PC-9 (cell line): ENCODE results near the gene TSHZ2. TPM values are rescaled to one million over a fixed set of nuclear protein-coding genes. Genes with fewer than 3 reads are reported as not detected.
"Not testable (repeated sequence)": the region's sequence is repeated elsewhere in the genome, so short reads cannot be mapped to it uniquely, and the experiment has no call there.

ENCODE experiments used
- BruUV-seq: library from RNA; stranded (reverse); fragments of 400-500 nt; replicated peaks from 2 replicates; lab custom pipeline; 2021; lab: Mats Ljungman, UMichigan
- CTCF ChIA-PET: fragments of 300-600 bp; sonication (Branson Sonifier 250); formaldehyde crosslinking; loops from one replicate; lab custom pipeline; 2022; ENCODE audit warnings: antibody characterized with exemption; lab: Charles Lee
- POLR2A ChIA-PET: fragments of 300-600 bp; sonication (Branson Sonifier 250); formaldehyde crosslinking; loops from one replicate; lab custom pipeline; 2022; ENCODE audit warnings: antibody characterized with exemption; ENCODE audit not compliant: unreplicated experiment; lab: Charles Lee
- DNase-seq, 2 experiments: peaks; one replicate each; pipeline versions ENCODE4 v3.0.0 to v3.0.0-alpha.2; 2015 to 2022; ENCODE audit warnings: mixed read lengths in 1 of 2
- H2AFZ ChIP-seq: fragments of 200-600 bp; sonication (generic); 2 replicates; pipeline ENCODE4 v1.8.1; 2017; ENCODE audit warnings: antibody characterized with exemption
- H3F3A ChIP-seq: fragments of 200-600 bp; sonication (generic); 2 replicates; pipeline ENCODE4 v1.8.1; 2017; ENCODE audit warnings: antibody characterized with exemption, mild to moderate bottlenecking, low read depth; ENCODE audit not compliant: insufficient read depth
- H3K27ac ChIP-seq: fragments of 200-600 bp; sonication (generic); 2 replicates; pipeline ENCODE4 v1.6.1; 2016; ENCODE audit warnings: mixed run types
- H3K27me3 ChIP-seq: fragments of 200-600 bp; sonication (generic); 2 replicates; pipeline ENCODE4 v1.6.1; 2016; ENCODE audit warnings: low read depth, mixed run types; ENCODE audit not compliant: insufficient read depth
- H3K36me3 ChIP-seq: fragments of 200-600 bp; sonication (generic); 2 replicates; pipeline ENCODE4 v1.6.1; 2016; ENCODE audit warnings: low read depth, mixed run types
- H3K4me1 ChIP-seq: fragments of 200-600 bp; sonication (generic); replicated peaks from 2 replicates; pipeline ENCODE4 v1.6.1; 2016; ENCODE audit warnings: mixed run types; ENCODE audit not compliant: insufficient read depth
- H3K4me2 ChIP-seq: fragments of 200-600 bp; sonication (generic); 2 replicates; pipeline ENCODE4 v1.6.1; 2017; ENCODE audit warnings: mixed run types
- H3K4me3 ChIP-seq: fragments of 200-600 bp; sonication (generic); 2 replicates; pipeline ENCODE4 v1.6.1; 2016; ENCODE audit warnings: mixed run types
- H3K79me2 ChIP-seq: fragments of 200-600 bp; sonication (generic); 2 replicates; pipeline ENCODE4 v1.6.1; 2017; ENCODE audit warnings: low read depth, mixed run types
- H3K9me2 ChIP-seq: fragments of 200-600 bp; sonication (generic); 2 replicates; pipeline ENCODE4 v1.8.1; 2017; ENCODE audit warnings: mild to moderate bottlenecking; ENCODE audit not compliant: insufficient read depth
- H3K9me3 ChIP-seq: fragments of 200-600 bp; sonication (generic); 2 replicates; pipeline ENCODE4 v1.8.1; 2016; ENCODE audit warnings: low read depth; ENCODE audit not compliant: insufficient read depth
- H4K20me1 ChIP-seq: fragments of 200-600 bp; sonication (generic); 2 replicates; pipeline ENCODE4 v1.8.1; 2017; ENCODE audit not compliant: insufficient read depth
- EZH2 ChIP-seq: fragments of 200-600 bp; sonication (generic); IDR thresholded peaks from 2 replicates; pipeline ENCODE4 v1.8.0; 2017; ENCODE audit warnings: antibody characterized with exemption, low read depth
- intact Hi-C: fragments of 100-400 bp; cut with micrococcal nuclease; formaldehyde crosslinking; loops from one replicate; pipeline ENCODE4 v1.10.0; 2022; ENCODE audit not compliant: unreplicated experiment
- total RNA-seq: library from RNA; stranded (reverse); gene quantifications from 2 replicates; pipeline ENCODE4 v1.2.3, GENCODE V29; 2021
- TF ChIP-seq, protein P1 (sequence below): fragments of 200-600 bp; sonication (generic); conservative IDR thresholded peaks from 2 replicates; pipeline ENCODE4 v1.6.1; 2017; ENCODE audit warnings: mixed run types, antibody characterized with exemption, mild to moderate bottlenecking, moderate library complexity

TSHZ2 gene
- total RNA-seq, 1 experiment from 2014 or later: not detected

DNA sequence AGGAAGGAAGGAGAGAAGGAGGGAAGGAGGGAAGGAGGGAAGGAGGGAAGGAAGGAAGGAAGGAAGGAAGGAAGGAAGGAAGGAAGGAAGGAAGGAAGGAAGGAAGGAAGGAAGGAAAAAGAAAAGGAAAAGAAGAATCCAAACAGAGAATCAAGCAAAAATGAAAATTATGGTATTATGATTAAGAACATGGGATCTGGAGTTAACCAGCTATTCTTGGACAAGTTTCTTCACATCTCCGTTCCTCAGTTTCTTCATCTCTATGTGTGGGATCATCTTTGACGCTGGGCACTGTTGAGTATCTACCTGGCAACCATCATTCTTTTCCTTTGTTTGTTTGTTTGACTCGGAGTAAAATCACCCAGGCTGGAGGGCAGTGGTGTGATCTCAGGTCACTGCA lies 549.9 kb downstream of the TSHZ2 start:
- intact Hi-C loops: no loop called here
- no peaks in the 10 kb centered on the region for H3K36me3 ChIP-seq
- ChIA-PET CTCF (no interaction called here), POLR2A (no interaction called here)
- BruUV-seq: no TSS peak
- no peak overlapping the region for H3K27ac ChIP-seq
- H2AFZ ChIP-seq: no peak overlapping the region
- H3K27me3 ChIP-seq: 0 out of 2 replicates have a peak, but pooled peaks cover 8% of the 10 kb centered on the region
- TF ChIP-seq, protein P1, sequence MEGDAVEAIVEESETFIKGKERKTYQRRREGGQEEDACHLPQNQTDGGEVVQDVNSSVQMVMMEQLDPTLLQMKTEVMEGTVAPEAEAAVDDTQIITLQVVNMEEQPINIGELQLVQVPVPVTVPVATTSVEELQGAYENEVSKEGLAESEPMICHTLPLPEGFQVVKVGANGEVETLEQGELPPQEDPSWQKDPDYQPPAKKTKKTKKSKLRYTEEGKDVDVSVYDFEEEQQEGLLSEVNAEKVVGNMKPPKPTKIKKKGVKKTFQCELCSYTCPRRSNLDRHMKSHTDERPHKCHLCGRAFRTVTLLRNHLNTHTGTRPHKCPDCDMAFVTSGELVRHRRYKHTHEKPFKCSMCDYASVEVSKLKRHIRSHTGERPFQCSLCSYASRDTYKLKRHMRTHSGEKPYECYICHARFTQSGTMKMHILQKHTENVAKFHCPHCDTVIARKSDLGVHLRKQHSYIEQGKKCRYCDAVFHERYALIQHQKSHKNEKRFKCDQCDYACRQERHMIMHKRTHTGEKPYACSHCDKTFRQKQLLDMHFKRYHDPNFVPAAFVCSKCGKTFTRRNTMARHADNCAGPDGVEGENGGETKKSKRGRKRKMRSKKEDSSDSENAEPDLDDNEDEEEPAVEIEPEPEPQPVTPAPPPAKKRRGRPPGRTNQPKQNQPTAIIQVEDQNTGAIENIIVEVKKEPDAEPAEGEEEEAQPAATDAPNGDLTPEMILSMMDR: no peak
- no peak for TF ChIP-seq EZH2
- H3K4me2 ChIP-seq: no peak overlapping the region
- H3K4me1 ChIP-seq: no peaks in the 10 kb centered on the region
- no peaks in the 10 kb centered on the region for H3F3A ChIP-seq
- no peaks in the 10 kb centered on the region for H3K9me3 ChIP-seq
- H3K4me3 ChIP-seq: no peak overlapping the region
- H3K9me2 ChIP-seq: no peaks in the 10 kb centered on the region
- no peak for DNase-seq
- no peaks in the 10 kb centered on the region for H3K79me2 ChIP-seq
- no peaks in the 10 kb centered on the region for H4K20me1 ChIP-seq

DNA sequence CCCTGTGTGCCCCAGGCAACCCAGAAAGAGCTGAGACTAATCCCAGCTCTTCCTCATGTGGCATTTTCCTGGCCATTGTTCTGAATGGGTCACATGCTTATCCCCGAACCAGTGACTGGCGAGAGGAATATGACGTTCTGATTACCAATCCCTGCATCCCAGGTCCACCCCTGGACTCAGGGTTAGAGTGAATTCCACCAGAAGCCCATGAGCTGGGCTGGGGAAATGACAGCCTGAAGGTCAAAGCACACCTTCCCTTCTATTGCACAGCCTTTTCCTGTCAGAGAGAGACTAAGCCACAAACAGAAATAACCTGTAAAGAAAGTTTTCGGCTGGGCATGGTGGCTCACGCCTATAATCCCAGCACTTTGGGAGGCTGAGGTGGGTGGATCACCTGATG lies 550.5 kb downstream of the TSHZ2 start:
- intact Hi-C loops: no loop called here
- POLR2A ChIA-PET: no interaction called here

DNA sequence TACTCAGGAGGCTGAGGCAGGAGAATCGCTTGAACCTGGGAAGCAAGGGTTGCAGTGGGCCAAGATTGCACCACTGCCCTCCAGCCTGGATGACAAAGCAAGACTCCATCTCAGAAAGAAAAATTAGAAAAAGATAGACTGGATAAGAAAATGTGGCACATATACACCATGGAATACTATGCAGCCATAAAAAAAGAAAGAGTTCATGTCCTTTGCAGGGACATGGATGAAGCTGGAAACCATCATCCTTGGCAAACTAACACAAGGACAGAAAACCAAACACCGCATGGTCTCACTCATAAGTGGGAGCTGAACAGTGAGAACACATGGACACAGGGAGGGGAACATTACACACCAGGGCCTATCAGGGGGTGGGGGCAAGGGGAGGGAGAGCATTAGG lies 551.5 kb downstream of the TSHZ2 start:
- DNase-seq, H3K79me2 ChIP-seq, H4K20me1 ChIP-seq, H3K4me3 ChIP-seq, H3K9me3 ChIP-seq, H3K4me1 ChIP-seq, CTCF ChIA-PET, H3K9me2 ChIP-seq, H3K27ac ChIP-seq, H3K4me2 ChIP-seq, H3K27me3 ChIP-seq, H3F3A ChIP-seq, BruUV-seq, H3K36me3 ChIP-seq, intact Hi-C loops, H2AFZ ChIP-seq: not testable (repeated sequence)
- POLR2A ChIA-PET: interaction anchor here (0.7 kb wide), 1 partner anchor 410 kb away, joined by 5 read pairs; no protein-coding TSS in a partner anchor

More for the DNA sequence above, 550.5 kb downstream of the TSHZ2 start:
- Histone ChIP-seq H3K36me3 (no peaks in the 10 kb centered on the region), H3K79me2 (no peaks in the 10 kb centered on the region), H3K9me3 (no peaks in the 10 kb centered on the region), H4K20me1 (no peaks in the 10 kb centered on the region), H3K4me1 (no peaks in the 10 kb centered on the region), H3K27ac (no peak overlapping the region), H3K4me3 (no peak overlapping the region), H3K9me2 (no peaks in the 10 kb centered on the region), H3K4me2 (no peak overlapping the region), H2AFZ (no peak overlapping the region), H3F3A (no peaks in the 10 kb centered on the region), H3K27me3 (0 out of 2 replicates have a peak, but pooled peaks cover 8% of the 10 kb centered on the region)
- no TSS peak for BruUV-seq
- DNase-seq: no peak
- no peak for TF ChIP-seq EZH2
- TF ChIP-seq, protein P1: no peak
- CTCF ChIA-PET: no interaction called here
